HG03108 (cell line): ENCODE results near the gene FSCB.
"Not testable (repeated sequence)": the region's sequence is repeated elsewhere in the genome, so short reads cannot be mapped to it uniquely, and the experiment has no call there.

Experiments
- ATAC-seq: cut with Tn5 transposase; IDR thresholded peaks from one replicate; pipeline ENCODE4 v1.9.1; 2021; ENCODE audit warnings: moderate library complexity; ENCODE audit not compliant: unreplicated experiment

FSCB gene

GRCh38 chr14:44507183-44507582 is at the start of gene FSCB:
Gene FSCB (minus strand): TSS chr14:44507283. CDS start chr14:44506987, 296 bp downstream.
- no peak for ATAC-seq

GRCh38 chr14:44531658-44532057 is 24.6 kb upstream of the FSCB start:
- no peak for ATAC-seq

- no peak for ATAC-seq
These were observed 23.4 kb upstream of the FSCB start for GRCh38 chr14:44530475-44530874.

GRCh38 chr14:44529026-44529425 is 21.9 kb upstream of the FSCB start:
- ATAC-seq = no peak

GRCh38 chr14:44528180-44528579 is 21.1 kb upstream of the FSCB start:
- no peak for ATAC-seq

- ATAC-seq = no peak
These were observed 18.2 kb upstream of the FSCB start for GRCh38 chr14:44525237-44525636.

GRCh38 chr14:44515668-44516067 is 8.6 kb upstream of the FSCB start:
- ATAC-seq = not testable (repeated sequence)

- ATAC-seq = no peak
These were observed 1.8 kb upstream of the FSCB start for GRCh38 chr14:44508834-44509233.

GRCh38 chr14:44505588-44505987 is 1.5 kb downstream of the FSCB start:
- ATAC-seq = no peak

GRCh38 chr14:44497148-44497547 is 9.9 kb downstream of the FSCB start:
- no peak for ATAC-seq

GRCh38 chr14:44494137-44494536 is 12.9 kb downstream of the FSCB start:
- ATAC-seq = no peak

- ATAC-seq = no peak
These were observed 16.1 kb downstream of the FSCB start for GRCh38 chr14:44490966-44491365.

GRCh38 chr14:44477953-44478352 is 29.1 kb downstream of the FSCB start:
- no peak for ATAC-seq

- ATAC-seq = no peak
These were observed 38.3 kb downstream of the FSCB start for GRCh38 chr14:44468771-44469170.

GRCh38 chr14:44463356-44464004 is 43.6 kb downstream of the FSCB start:
- ATAC-seq = no peak

- ATAC-seq = no peak
These were observed 44.7 kb downstream of the FSCB start for GRCh38 chr14:44462381-44462780.

GRCh38 chr14:44461811-44462210 is 45.3 kb downstream of the FSCB start:
- no peak for ATAC-seq
